Fibroblast of pulmonary artery (primary cell): Measurements from ENCODE around the gene RAP1GAP2.
A peak's percentile ranks its signal among the peaks of the same experiment; 100 is the strongest.

ENCODE experiments used
- DNase-seq: peaks from one replicate; pipeline ENCODE4 v3.0.0-alpha.2; 2010; ENCODE audit warnings: low read depth
- H3K4me3 ChIP-seq: replicated peaks from 2 replicates; pipeline ENCODE4 v1.5.1; 2011; ENCODE audit warnings: low read depth, mild to moderate bottlenecking, control low read depth, low read length, moderate library complexity
- TF ChIP-seq, protein P1 (sequence below): IDR thresholded peaks from 2 replicates; pipeline ENCODE4 v1.5.1; 2011; ENCODE audit warnings: mild to moderate bottlenecking, control low read depth, low read length, inconsistent platforms; ENCODE audit errors: missing control alignments

The RAP1GAP2 gene

GRCh38 chr17:2796164-2797125 is at the start of gene RAP1GAP2:
TSS of gene RAP1GAP2 (plus strand) at chr17:2796438. CDS start at chr17:2796528, 90 bp downstream.
- TF ChIP-seq, protein P1, sequence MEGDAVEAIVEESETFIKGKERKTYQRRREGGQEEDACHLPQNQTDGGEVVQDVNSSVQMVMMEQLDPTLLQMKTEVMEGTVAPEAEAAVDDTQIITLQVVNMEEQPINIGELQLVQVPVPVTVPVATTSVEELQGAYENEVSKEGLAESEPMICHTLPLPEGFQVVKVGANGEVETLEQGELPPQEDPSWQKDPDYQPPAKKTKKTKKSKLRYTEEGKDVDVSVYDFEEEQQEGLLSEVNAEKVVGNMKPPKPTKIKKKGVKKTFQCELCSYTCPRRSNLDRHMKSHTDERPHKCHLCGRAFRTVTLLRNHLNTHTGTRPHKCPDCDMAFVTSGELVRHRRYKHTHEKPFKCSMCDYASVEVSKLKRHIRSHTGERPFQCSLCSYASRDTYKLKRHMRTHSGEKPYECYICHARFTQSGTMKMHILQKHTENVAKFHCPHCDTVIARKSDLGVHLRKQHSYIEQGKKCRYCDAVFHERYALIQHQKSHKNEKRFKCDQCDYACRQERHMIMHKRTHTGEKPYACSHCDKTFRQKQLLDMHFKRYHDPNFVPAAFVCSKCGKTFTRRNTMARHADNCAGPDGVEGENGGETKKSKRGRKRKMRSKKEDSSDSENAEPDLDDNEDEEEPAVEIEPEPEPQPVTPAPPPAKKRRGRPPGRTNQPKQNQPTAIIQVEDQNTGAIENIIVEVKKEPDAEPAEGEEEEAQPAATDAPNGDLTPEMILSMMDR: no peak
- no peak within 1 kb of the TSS for H3K4me3 ChIP-seq
- no peak for DNase-seq

DNA sequence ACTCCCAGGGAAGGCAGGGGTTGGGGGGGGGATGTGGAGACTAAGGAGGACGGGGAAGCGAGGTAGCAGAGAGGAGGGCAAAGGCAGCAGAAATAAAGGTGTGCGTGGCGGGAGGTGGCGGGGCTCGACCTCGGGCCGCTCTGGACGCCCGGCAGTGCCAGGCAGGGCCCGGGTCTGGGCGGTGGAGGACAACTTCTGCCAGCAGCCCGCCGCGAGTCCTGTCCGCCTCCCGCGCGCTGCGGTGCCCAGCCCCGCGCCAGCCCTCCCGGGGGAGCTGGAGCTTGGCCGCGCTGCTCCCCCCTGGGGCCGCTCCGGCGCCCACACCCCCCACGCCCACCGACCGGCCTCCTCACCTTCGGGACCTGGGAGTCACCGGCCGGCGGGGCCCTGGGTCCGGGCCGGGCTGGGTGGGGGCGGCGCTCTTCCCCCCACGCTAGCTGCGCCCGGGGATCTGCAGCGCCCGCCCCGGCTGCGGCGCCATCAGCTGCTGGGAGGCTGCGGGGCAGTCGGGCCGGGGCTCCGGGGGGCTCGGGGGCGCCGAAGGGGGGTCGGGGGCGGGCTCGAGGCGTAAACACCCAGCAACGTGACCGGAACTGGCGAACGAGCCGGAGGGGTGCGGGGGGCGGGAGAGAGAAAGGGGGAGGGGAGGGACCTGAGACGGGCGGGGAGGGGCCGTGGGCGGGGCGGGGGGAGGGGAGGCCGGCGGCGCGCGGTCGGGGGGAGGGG is 47.0 kb upstream of the RAP1GAP2 start, which contains the start of gene CCDC92B:
Gene CCDC92B, minus strand, starts transcription at position 595 of the 726 bp plus-strand sequence. CDS start 14,507 bp downstream, outside the sequence.
- H3K4me3 ChIP-seq: no peak within 1 kb of the TSS
- DNase-seq: no peak
- TF ChIP-seq, protein P1: no peak

DNA sequence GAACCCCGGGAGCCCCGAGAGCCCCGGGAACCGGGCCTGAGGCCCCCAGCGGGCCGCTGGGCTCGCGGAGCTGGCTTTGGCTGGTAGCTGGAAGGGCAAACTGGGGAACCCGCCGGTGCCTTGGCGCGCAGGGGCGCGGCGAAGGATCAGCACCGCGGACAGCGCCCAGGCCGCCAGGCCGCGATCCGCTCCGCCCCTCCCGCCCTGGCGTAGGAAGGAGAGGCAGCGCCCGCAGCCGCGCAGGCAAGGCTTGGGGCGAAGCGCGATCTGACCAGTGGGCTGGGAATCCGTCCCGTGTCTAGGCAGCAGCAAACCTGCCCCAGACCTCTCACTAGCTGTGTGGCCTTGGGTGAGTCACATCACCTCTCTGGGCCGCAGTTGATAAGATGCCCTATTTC is 46.5 kb upstream of the RAP1GAP2 start:
- no peak overlapping the region for H3K4me3 ChIP-seq
- peak; percentile 78 for DNase-seq
- TF ChIP-seq, protein P1: no peak

DNA sequence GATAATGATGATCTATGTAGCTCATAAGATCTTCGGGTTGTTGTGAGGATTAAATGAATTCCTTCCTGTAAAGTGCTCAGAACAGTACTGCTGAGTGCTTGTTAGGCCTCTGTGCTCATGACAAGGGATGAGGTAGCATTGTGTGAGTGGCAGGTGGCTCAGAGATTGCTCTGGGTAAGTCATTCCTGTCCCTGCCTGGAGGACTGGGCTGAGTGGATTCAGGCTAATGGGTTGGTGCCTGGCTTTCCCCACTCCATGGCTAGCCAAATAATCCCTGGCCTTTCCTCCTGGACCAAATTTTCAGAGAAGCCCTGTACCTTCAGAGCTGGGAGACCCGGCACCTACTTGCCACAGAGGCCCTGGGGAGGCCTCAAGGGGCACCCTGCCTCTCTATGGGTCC is 45.5 kb upstream of the RAP1GAP2 start:
- TF ChIP-seq, protein P1: no peak
- DNase-seq: no peak
- no peak overlapping the region for H3K4me3 ChIP-seq

DNA sequence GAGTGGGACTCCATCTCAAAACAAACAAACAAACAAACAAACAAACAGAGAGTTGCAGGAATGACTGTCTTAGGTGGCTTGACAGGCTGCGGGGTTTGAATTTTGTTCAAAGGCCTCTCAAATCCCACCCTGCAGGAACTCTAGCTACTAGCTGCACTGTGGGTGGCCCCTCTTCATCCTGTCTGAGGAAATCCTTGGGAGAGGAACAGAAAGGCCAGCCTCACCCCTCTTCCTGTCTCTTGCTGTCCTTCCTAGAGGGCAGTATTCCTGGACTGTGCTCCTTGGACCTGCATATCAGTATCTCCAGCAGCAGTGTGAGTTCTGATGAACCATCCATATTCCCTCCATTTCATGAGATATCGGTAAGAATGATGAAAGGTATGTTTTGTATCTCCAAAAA is 44.7 kb upstream of the RAP1GAP2 start:
- no peak overlapping the region for H3K4me3 ChIP-seq
- TF ChIP-seq, protein P1: no peak
- no peak for DNase-seq

DNA sequence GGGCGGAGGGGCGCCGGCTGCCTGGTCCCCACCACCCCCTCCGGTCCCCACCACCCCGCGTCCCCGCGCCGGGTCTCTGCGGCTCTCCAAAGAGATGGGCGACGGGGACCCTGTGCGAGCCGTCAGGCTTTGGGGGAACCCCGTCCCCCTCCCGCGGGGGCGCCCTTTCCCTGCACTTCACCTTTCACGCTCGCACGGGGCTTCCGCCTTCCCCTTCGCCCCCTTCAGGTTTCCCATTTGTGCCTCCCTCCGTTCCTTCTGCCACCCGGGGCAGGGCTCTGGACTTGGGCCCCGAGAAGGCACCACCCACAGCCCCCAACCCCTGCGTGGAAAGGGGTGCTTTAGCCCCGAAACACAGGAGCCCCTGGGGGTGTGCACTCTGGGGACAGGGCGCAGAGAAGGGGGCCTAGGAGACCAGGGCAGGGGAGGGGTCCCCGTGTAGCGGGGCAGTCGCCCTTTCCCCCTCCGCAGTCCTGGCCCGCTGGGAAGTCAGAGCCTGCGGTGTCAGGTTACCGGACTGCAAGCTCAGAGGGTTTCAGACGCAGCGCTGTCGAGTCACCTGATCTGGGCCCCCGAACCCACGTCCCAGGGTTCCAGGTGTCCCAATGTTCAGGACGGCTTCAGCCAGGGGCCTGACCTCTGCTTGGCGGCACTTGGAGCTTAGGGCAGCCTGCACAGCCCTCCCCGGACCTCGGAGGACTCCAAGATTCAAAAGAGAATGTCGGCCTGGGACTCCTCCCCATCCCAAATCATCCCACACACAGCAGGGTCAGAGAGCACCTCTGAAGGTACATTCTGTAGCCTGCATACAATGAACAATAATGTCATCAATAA is 40.1 kb upstream of the RAP1GAP2 start:
- TF ChIP-seq, protein P1: no peak
- no peak overlapping the region for H3K4me3 ChIP-seq
- no peak for DNase-seq
